SIG-M5 (cell line): ENCODE measurements around the gene CD300LF.

Source experiments
- DNase-seq: peaks from one replicate; lab custom pipeline; 2025; lab: John Stamatoyannopoulos, UW

Gene CD300LF

DNA sequence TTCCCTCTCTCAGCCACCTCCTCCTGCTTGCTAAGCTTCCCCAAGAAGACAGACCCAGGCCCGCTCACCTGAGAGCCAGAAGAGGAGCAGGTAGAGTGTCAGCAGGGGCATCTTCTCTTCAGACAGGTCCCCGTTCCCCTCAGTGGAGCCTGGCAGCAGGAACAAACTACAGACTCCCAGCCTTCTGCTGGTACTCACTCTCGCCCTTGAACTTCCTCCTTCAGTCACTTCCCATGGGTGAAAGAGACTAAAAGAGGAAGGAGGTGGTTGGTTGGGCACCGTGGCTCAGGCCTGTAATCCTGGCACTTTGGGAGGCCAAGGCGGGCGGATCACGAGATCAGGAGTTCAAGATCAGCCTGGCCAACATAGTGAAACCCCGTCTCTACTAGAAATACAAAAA, at the start of gene CD300LF:
Gene CD300LF (minus strand): TSS at position 168 of the 400 bp plus-strand sequence. CDS start 57 bp downstream, at position 111.
- DNase-seq: peak; percentile 62

DNA sequence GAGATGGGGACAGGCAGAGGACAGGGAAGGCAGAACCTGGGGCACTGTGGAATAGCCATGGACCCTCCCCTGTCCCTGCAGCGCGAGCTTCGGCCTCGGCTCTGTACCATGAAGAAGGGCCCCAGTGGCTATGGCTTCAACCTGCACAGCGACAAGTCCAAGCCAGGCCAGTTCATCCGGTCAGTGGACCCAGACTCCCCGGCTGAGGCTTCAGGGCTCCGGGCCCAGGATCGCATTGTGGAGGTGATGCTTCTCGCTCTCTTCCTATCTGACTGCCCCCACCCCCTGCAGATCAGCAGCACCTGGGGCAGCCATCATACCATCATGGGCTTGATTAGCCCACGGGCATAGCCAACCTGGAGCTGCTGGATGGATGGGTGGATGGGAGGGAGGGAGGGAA, 49.2 kb upstream of the CD300LF start:
- DNase-seq: no peak

DNA sequence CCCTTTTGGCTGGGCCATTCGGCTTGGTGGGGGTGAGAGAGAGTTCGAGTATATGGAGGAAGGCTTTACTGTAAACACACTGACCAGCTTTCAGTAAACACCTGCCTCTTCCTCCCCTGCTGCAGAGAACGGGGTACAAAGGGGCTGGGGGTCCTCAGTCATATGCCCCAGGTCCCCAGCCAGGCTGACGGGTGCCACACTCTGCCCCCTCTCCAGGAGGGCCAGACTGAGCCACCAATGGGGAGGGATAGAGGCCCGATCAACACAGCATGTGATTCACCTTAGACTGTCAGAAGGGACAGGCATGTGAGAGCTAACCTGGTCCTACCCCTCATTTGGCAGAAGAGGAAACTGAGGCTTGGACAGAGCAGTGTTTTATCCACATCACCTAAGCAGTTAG, 48.7 kb upstream of the CD300LF start:
- DNase-seq: no peak

DNA sequence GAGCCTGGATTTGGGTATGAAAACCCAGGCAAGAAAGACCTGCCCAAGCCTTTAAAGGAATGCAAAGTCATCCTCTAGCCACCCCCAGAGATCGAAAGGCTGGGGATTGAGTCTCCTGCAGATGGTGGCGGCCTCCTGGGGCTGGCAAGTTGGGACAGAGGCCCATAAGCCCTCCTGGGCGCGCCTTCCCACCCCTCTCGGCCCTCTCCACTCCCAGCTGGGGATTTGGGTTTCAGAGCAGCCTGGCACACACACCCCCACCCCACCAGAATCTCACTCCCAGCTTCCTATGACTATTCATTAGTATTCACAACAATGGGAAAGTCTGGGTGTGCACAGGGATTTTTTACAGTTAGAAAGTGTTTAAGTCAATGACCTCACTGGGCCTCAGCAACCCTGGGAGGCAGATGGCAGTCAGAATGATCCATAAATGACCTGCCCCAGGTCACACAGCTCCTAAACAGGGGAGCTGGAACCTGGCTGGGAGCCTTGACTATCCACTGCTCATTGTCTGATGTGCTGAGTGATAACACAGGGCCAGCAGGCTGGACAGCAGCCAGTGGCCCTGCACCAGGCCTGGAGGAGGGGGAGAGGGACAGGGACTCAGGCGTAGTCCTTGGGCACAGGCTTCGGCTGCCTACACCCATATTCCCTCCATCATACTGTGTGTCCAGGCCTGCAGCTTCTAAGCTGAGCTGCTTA, 47.8 kb upstream of the CD300LF start:
- DNase-seq: no peak

DNA sequence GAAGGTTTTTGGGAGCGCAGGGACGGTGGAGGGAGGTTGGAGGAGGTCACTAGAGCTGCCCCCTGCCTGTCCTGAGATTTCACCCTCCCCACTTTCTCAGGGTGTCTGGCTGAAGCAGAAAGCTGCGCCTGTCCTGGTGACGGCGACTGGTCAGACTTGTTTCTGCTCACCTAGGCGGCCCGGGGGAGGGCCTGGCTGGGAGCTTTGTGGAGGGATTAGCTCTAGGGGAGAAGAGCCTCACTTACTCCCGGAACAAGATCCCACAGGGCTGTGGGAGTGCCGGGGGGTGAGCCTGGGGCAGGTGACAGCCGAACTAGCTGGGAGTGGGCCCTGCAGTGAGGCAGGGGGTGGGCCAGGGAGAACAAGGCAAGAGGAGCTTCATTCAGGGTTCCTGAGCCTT, 47.2 kb upstream of the CD300LF start:
- no peak for DNase-seq

DNA sequence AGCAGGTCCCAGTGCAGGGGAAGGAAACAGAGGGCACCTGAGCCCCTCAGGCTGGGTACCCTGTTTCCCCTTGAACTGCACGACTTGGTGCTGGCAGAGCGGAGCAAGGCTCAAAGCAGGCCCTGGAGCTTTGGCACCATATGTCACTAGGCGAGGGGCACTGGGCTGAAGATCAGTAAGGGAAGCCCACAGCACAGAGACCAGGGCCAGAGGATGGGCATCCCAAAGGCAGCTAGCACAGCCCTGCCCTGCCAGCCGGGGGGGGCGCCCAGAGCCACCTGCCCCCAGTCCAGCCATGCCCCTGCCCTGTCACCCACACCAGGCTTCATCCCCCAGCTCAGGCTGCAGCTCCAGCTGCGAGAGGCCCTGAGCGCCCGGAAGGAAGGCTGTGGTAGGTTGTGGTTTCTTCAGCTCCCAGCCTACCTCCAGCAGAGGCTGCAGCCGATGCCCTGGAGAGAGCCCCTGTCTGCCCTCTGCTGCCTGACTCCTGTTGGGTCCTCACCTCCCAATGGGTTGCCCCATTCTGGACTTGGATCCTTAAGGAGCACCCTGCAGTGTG, 46.6 kb upstream of the CD300LF start:
- no peak for DNase-seq

DNA sequence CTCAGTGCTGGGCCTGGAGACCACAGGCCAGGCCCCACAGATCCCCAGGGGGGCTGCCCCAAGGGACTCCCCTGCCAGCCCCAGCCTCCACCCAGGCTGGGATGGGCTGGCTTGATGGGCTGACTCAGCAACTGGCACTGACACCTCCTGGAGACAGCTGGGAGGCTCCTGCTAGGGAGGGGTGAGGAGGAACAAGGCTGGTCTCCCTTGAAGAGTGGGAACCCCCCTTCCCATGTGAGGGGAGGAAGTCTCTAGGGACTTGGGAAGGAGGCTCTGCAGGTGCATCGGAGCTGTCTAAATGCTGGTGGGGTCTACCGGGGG, 46.1 kb upstream of the CD300LF start:
- no peak for DNase-seq

DNA sequence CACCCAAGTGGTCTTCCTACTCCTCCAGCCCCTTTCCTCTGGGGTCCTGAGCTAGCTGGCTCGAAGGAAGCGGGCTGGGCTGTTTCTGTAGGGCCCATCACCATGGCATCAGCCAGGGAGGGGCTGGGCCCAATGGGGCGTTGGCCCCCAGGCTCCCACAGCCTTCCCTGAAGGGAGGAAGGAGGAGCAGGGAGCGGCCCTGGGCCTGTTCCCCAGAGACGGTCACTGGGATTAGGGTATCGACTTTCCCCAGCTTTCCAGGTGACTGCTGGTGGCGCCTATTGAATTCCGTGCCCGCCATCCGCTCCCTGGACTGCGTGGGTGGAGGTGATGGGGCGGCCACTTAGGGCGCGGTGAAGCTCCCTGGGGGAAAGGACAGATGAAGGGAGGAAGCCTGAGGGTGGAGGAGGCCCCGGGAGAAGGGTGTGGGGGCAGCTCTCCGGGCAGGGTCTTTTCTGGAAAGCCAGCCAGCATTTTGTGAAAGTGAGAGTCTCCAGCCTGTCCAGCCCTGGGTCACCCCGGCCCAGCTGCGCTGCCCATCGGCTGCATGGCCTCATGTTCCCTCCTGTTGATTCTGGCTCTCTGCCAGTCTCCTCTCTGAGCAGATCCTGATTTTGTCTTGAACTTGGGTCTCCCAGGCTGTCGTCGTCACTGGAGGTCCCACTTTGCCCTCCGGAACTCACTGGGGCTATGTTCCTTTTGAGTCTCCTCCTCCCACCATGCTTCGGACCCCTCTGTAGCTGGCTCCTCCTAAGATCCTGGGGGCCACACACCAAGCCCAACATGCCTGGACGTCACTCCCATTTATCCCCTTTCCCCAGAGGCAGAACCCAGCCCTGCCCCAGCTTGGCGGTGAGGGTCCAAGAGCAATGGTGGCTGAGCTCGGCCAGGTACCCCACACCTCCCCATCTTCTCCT, 45.5 kb upstream of the CD300LF start:
- DNase-seq: no peak

DNA sequence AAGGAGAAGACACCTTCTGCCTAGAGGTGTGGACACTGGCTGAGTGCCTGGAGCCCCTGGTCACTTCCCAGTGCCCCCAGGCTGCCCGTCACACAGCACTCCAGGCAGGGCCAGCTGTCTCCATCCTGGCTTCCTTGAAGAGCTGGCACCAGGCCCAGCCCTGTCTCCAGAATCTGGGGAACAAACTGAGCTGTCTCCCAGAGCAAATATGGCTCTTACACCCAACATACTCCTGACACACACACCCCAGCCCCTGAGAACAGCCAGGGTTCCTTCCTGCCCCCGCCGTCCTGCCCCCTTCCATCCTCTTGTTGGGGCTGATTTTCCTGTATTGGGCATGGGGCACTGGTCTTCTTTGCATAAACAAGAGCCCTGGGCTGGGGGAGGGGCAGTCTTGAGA, 44.8 kb upstream of the CD300LF start:
- DNase-seq: no peak

DNA sequence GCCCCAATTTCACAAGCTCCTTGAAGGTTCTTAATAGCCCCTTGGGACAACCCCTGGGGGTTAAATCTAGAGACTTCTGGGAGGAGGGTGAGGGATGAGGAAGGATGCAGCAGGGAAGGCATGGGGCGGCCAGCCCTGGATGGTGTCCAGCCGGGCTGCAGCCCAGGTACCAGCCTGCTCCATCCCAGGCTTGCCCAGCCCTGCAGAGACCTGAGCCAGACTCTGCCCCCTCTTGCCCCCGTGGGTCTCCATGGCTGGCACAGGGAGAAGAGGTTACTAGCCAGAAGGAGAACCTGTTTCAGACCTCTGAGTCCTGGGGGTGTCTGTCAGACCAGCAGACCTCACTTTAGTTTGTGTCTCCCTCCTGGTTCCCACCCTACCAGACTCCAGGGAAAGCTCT, 44.2 kb upstream of the CD300LF start:
- DNase-seq: no peak

DNA sequence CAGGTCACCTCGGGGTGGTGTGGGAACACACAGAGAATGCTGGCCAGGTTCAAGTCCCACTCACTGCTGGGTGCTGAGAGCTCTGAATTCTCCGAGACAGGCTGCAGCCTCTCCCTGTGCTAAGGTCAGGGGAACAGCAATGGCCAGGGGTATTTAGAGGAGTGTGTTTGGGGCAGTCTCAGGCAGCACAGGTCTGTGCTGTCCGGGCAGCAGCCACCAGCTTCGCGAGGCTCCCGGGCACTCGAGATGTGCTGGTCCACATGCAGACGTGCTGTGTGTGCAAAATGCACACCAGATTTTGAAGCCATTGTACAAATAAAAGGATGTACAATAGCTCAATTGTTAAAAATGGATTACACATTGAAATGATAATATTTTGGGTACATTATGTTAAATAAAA, 42.8 kb upstream of the CD300LF start:
- DNase-seq: no peak

DNA sequence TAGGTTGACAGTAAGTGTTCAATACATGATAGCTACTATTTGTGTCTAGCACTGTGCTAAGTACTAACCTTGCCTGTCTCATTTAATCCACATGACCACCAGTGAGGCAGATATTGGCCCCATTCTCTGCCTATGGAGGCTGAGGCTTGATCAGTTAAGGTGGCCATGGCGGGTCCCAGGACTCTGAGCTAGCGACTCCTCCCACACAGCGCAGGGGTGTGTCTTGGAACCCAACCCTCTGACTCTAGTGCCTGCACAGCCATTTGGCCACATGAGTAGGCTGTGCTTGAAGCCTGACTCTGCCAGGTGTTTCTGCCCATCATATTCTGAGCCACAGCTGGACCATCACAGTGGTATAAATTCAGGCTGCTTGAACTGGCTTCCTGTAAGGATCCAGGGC, 42.1 kb upstream of the CD300LF start:
- DNase-seq: no peak

DNA sequence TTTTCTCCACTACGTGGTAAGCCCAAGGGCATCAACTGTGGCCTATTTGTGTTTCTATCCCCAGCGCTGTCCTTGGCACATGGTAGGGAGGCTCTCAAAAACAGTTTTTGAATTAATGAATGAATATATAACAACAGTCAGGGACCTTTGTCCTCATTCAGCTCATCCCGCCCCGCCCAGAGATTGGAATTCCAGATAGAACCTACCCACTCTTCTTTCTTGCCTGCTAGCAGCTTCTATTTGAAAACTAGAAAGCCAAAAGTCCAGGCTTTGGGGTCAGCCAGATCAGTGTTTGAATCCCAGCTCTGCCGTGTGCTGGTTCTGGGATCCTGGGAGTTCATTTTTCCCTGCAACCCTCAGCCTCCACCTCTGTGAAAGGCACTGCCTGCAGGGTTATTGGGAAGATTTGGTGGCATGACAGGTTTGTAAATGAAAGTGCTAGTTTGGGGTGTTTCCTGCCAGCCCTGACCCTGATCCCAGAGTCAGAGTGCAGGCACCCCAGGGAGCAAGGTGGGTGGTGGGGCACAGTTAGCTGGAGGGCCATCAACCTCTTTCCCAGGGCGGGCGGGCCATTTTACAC, 40.2 kb upstream of the CD300LF start:
- DNase-seq: no peak

DNA sequence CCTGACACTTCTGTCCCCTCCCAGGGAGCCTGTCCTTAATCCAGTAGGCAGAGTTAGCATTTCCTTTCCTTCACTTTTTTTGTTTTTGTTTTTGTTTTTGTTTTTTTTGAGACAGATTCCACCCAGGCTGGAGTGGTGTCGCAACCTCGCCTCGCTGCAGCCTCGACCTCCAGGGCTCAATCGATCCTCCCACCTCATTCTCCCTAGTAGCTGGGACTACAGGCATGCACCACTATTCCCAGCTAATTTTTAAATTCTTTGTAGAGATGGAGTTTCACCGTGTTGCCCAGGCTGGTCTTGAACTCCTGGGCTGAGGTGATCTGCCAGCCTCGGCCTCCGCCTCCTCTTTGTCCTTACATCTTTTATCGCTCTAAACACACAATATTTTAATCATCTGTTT, 39.7 kb upstream of the CD300LF start:
- no peak for DNase-seq

DNA sequence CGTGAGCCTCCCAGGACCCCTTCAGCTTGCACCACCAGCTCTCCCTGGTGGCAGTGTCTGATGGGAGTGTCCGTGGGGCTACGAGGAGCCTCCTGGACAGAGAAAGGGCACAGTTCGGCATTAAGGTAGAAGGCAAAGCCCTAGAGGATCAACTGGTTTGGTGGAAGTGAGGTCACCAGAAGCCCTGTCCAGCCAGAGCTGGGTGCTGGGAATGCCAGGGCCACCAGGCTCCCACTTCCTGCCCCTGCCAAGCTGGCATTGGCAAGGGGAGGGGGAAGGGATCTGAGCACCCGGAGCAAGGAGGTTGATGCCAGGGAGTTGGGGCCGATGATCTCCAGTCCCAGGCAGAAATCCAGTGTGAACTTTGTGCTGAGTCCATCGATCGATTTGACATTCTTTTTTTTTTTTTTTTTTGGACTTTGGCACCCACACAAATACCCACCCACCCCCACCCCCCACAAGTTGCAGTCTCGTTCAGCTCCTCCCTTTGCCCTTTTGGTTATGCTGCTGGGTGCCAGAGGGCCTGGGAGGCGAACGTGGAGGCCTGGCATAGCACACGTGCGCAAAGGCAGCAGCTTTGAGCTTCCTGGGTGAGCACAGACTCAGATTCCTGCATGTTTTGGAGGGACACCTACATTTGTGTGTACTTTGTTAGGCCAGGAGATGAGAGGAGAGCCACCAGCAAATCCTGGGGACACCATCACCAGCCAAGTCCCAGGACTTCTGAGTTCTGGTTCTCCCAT, 37.8 kb upstream of the CD300LF start:
- no peak for DNase-seq

DNA sequence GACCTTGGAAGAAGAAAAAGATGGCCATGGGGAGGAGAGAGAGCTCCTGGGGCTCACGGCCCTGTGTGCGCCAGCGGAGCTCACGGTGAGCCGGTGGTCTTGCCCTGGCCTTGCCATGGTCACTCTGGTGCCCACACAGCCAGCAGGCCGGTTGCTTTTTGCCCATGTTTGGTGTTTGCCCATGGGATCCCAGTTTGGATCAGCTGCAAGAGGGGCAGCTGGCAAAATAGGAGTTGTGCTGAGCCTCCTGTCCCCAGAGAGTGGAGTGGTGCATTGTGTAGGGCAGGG, 37.3 kb upstream of the CD300LF start:
- DNase-seq: no peak

DNA sequence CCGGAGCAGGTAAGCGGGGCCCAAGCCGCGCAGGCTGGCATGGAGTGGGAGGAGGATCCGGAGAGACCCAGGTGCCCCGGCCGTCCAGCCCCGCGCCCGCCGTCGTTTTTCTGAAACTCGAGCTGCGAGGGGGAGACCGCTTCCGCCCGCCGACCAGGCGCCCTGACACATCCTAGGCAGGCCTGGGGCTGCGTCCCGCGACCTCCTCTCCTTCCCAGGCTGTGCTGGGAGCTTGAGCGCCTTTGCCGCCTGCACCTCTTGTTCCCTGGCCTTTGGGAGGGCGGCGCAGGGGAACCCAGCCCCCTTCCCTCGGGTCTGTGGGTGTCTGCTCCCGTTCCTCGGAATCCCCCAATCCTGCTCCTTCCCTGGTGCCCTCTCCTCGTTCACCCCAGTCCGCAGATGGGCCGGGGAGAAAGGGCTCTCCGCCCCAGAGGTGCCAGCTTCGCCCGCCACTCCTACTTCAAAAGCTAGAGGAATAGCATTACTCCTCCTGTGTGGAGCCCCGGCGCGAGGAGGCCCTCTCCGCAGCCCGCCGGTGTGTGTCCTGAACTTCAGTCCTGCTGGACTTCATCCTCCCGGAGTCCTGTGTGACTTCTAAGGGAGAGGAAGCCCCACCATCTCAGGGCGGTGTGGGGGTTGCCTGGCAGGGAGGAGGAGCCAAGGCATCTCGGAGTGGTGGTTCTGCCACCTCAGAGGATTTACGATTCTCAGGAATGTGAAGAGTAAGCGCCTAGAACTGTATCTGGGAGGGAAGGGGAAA, 36.7 kb upstream of the CD300LF start:
- DNase-seq: no peak

DNA sequence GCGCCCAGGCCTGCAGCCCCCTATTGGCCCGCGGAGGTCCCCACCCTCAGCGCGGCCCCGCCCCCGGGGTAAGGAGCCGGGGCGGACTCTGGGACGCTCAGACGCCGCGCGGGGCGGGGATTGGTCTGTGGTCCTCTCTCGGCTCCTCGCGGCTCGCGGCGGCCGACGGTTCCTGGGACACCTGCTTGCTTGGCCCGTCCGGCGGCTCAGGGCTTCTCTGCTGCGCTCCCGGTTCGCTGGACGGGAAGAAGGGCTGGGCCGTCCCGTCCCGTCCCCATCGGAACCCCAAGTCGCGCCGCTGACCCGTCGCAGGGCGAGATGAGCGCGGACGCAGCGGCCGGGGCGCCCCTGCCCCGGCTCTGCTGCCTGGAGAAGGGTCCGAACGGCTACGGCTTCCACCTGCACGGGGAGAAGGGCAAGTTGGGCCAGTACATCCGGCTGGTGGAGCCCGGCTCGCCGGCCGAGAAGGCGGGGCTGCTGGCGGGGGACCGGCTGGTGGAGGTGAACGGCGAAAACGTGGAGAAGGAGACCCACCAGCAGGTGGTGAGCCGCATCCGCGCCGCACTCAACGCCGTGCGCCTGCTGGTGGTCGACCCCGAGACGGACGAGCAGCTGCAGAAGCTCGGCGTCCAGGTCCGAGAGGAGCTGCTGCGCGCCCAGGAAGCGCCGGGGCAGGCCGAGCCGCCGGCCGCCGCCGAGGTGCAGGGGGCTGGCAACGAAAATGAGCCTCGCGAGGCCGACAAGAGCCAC, 36.0 kb upstream of the CD300LF start, which contains the start of gene NHERF1:
Gene NHERF1 (plus strand): TSS at position 100 of the 750 bp plus-strand sequence. CDS start 219 bp downstream, at position 319.
- no peak for DNase-seq

DNA sequence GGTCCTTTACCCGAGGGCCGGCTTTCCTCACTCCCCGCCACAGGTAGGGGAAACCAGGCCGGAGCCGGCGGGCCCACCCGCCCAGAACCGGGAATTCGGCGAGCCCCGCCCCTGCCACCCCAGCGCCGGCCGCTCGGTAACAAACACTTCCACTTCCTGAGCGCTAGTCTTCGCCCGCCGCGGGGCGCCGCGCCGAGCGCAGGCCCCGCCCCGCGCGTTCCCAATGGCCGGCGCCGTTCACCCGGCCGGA, 35.5 kb upstream of the CD300LF start:
- peak; percentile 67 for DNase-seq

DNA sequence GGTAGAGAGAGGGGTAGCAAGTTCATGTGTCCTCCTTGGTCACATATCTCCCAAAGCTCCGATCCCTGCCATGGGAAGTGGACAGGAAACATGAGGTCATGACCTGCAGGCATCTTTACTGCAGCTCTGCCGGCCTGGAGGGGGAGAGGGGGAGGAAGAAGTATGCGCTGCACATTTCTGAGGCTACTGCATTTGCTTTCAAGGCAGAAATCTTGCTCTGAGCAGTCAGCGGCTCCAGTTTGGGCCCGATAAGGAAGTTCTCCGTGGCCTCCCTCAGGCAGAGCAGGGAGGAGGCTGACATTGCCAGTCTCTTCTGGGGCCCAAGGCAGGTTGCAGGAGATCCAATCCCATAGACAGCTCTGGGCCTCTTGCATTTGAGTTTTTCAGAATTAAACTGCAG, 34.2 kb upstream of the CD300LF start:
- no peak for DNase-seq

DNA sequence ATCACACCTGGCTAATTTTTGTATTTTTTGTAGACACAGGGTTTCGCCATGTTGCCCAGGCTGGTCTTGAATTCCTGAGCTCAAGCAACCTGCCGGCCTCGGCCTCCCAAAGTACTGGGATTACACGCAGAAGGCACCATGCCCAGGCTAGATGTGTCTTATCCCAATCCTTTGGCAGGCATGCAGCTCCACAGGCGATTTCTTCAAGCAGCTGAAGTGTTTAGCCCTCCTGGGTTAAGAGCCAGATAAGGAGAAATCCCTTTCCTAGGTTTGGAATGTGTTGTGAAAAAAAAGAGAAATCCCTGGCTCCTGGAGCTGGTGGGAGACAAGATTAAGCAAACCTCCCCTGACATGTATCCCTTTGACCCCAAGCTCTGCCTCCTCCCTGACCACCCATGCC, 33.7 kb upstream of the CD300LF start:
- DNase-seq: no peak
